CD4-positive, alpha-beta T cell (primary cell): ENCODE measurements around the gene GPC6. TPM values are rescaled to one million over a fixed set of nuclear protein-coding genes. Genes with fewer than 3 reads are reported as not detected.
"Not testable (repeated sequence)": the region's sequence is repeated elsewhere in the genome, so short reads cannot be mapped to it uniquely, and the experiment has no call there.

Source experiments
- ATAC-seq: fragments of 200-7000 bp; cut with Tn5 transposase; one replicate; pipeline ENCODE4 v1.10.0; 2022; ENCODE audit warnings: mild to moderate bottlenecking; ENCODE audit not compliant: poor library complexity
- CTCF ChIA-PET: fragments of 350-600 bp; sonication (Branson Sonifier 250); formaldehyde crosslinking; loops from one replicate; lab custom pipeline; 2021; ENCODE audit warnings: antibody characterized with exemption, inconsistent platforms; lab: Charles Lee
- POLR2A ChIA-PET: fragments of 350-600 bp; sonication (Branson Sonifier 250); formaldehyde crosslinking; loops from one replicate; lab custom pipeline; 2021; ENCODE audit warnings: antibody characterized with exemption, inconsistent platforms; lab: Charles Lee
- DNase-seq, 14 experiments: peaks; one replicate each; pipeline ENCODE4 v3.0.0-alpha.2; 2013 to 2020; ENCODE audit warnings: mixed read lengths in 2 of 14
- H3K27ac ChIP-seq, 2 donors: one replicate each; pipeline versions ENCODE4 v1.5.1 to v1.7.0; 2013; ENCODE audit warnings: low read length in 2 of 2, low read depth in 1 of 2, mild to moderate bottlenecking in 1 of 2
- H3K27me3 ChIP-seq, 2 experiments: 1 replicate in 1 of 2; 2 replicates in 1 of 2; pipeline versions ENCODE4 v1.6.1 to v1.7.0; 2013; ENCODE audit warnings: low read length in 2 of 2, control low read depth in 1 of 2, mild to moderate bottlenecking in 1 of 2, moderate library complexity in 1 of 2; ENCODE audit not compliant: insufficient read depth in 2 of 2, control insufficient read depth in 1 of 2
- H3K36me3 ChIP-seq: one replicate; pipeline ENCODE4 v1.6.1; 2013; ENCODE audit warnings: low read length, control low read depth; ENCODE audit not compliant: insufficient read depth
- H3K4me1 ChIP-seq: one replicate; pipeline ENCODE4 v1.6.1; 2013; ENCODE audit warnings: low read length, control low read depth; ENCODE audit not compliant: insufficient read depth
- H3K4me3 ChIP-seq: one replicate; pipeline ENCODE4 v1.5.1; 2013; ENCODE audit warnings: mild to moderate bottlenecking, low read length, moderate library complexity
- H3K9me3 ChIP-seq, 2 experiments: 1 replicate in 1 of 2; 2 replicates in 1 of 2; pipeline versions ENCODE4 v1.6.1 to v1.7.0; 2013; ENCODE audit warnings: low read length in 2 of 2, mild to moderate bottlenecking in 2 of 2, control low read depth in 1 of 2, moderate library complexity in 1 of 2; ENCODE audit not compliant: control insufficient read depth in 1 of 2, insufficient read depth in 1 of 2
- H3K27ac Mint-ChIP-seq: one replicate; pipeline ENCODE4 v1.8.0; 2020; ENCODE audit warnings: mixed read lengths
- H3K27me3 Mint-ChIP-seq: one replicate; pipeline ENCODE4 v1.8.0; 2021; ENCODE audit warnings: mixed read lengths
- H3K36me3 Mint-ChIP-seq: one replicate; pipeline ENCODE4 v1.8.0; 2021; ENCODE audit warnings: low read depth, mixed read lengths
- H3K4me1 Mint-ChIP-seq: one replicate; pipeline ENCODE4 v1.8.0; 2021; ENCODE audit warnings: low read depth, mixed read lengths
- H3K4me3 Mint-ChIP-seq: one replicate; pipeline ENCODE4 v1.8.0; 2020; ENCODE audit warnings: mild to moderate bottlenecking, mixed read lengths
- H3K9me3 Mint-ChIP-seq: one replicate; pipeline ENCODE4 v1.8.0; 2020; ENCODE audit warnings: mixed read lengths
- intact Hi-C, 2 experiments: fragments of 100-400 bp; cut with DNase I in 1 of 2; cut with micrococcal nuclease in 1 of 2; formaldehyde crosslinking; loops; one replicate each; pipeline versions ENCODE4 v1.15.1 to v1.9.0; 2023 to 2025; cut with DNase I, micrococcal nuclease
- total RNA-seq, 174 experiments: library from RNA in 2 of 174; stranded (reverse) in 2 of 174; gene quantifications; one replicate each; pipeline ENCODE4 v1.2.3 and lab custom pipeline; 2021 to 2026
- TF ChIP-seq, protein P1 (sequence below): fragments of 200-600 bp; IDR thresholded peaks from one replicate; pipeline ENCODE4 v1.8.0; 2022; ENCODE audit warnings: antibody characterized with exemption, mild to moderate bottlenecking

GPC6 gene
- total RNA-seq, 2 experiments from 2014 or later, result not detected

GRCh38 chr13:93316841-93317240 is 90.2 kb downstream of the GPC6 start:
- Histone ChIP-seq H3K4me1 (no peaks in the 10 kb centered on the region), H3K27ac (no peak overlapping the region), H3K36me3 (no peaks in the 10 kb centered on the region), H3K4me3 (no peak overlapping the region), H3K27me3 (no peaks in the 10 kb centered on the region), H3K9me3 (no peaks in the 10 kb centered on the region)
- intact Hi-C loops, result no loop called here
- CTCF ChIA-PET, result no interaction called here
- Mint-ChIP-seq H3K4me3 (no peak overlapping the region), H3K27ac (no peak overlapping the region), H3K36me3 (no peaks in the 10 kb centered on the region), H3K4me1 (no peaks in the 10 kb centered on the region), H3K9me3 (no peaks in the 10 kb centered on the region), H3K27me3 (no peaks in the 10 kb centered on the region)
- POLR2A ChIA-PET, result no interaction called here
- DNase-seq (no peak), ATAC-seq (no peak)
- TF ChIP-seq, protein P1, sequence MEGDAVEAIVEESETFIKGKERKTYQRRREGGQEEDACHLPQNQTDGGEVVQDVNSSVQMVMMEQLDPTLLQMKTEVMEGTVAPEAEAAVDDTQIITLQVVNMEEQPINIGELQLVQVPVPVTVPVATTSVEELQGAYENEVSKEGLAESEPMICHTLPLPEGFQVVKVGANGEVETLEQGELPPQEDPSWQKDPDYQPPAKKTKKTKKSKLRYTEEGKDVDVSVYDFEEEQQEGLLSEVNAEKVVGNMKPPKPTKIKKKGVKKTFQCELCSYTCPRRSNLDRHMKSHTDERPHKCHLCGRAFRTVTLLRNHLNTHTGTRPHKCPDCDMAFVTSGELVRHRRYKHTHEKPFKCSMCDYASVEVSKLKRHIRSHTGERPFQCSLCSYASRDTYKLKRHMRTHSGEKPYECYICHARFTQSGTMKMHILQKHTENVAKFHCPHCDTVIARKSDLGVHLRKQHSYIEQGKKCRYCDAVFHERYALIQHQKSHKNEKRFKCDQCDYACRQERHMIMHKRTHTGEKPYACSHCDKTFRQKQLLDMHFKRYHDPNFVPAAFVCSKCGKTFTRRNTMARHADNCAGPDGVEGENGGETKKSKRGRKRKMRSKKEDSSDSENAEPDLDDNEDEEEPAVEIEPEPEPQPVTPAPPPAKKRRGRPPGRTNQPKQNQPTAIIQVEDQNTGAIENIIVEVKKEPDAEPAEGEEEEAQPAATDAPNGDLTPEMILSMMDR, result no peak

GRCh38 chr13:93318534-93319254 is 92.1 kb downstream of the GPC6 start:
- Mint-ChIP-seq H3K9me3 (no peaks in the 10 kb centered on the region), H3K4me3 (no peak overlapping the region)
- H3K4me3 ChIP-seq, result no peak overlapping the region

DNA sequence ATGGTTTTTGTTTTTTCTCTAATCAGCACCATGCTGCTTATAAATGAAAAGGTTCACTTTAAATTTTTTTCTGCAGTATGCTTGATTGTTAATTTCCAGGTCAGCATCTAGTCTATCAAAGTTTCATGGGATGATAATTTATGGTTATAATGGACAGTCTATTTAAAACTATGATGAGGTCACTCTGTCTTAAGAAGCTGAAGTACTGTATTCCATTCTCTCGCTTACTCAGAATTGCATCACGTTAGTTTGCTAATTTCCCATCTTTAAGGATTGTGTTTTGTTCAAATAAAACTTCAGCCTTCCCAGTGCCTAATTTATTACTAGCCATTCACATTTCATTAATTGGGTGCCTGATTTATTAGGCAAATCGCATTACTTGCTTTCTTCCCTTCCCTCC is 94.3 kb downstream of the GPC6 start:
- Histone ChIP-seq H3K4me3 (no peak overlapping the region), H3K9me3 (no peaks in the 10 kb centered on the region), H3K27me3 (no peaks in the 10 kb centered on the region), H3K4me1 (no peaks in the 10 kb centered on the region), H3K27ac (no peak overlapping the region), H3K36me3 (no peaks in the 10 kb centered on the region)
- no peak for DNase-seq
- Mint-ChIP-seq H3K4me3 (no peak overlapping the region), H3K4me1 (no peaks in the 10 kb centered on the region), H3K27ac (no peak overlapping the region), H3K9me3 (no peaks in the 10 kb centered on the region), H3K36me3 (no peaks in the 10 kb centered on the region), H3K27me3 (no peaks in the 10 kb centered on the region)
- ChIA-PET CTCF (no interaction called here), POLR2A (no interaction called here)
- intact Hi-C loops, result no loop called here
- no peak for ATAC-seq
- TF ChIP-seq, protein P1, result no peak

More at GRCh38 chr13:93318534-93319254, 92.1 kb downstream of the GPC6 start:
- ChIA-PET POLR2A (no interaction called here), CTCF (no interaction called here)
- no peaks in the 10 kb centered on the region for H3K36me3 Mint-ChIP-seq
- Histone ChIP-seq H3K9me3 (no peaks in the 10 kb centered on the region), H3K27me3 (no peaks in the 10 kb centered on the region), H3K27ac (no peak overlapping the region), H3K4me1 (no peaks in the 10 kb centered on the region), H3K36me3 (no peaks in the 10 kb centered on the region)
- DNase-seq (no peak), ATAC-seq (no peak)
- intact Hi-C loops, result no loop called here
- no peaks in the 10 kb centered on the region for H3K4me1 Mint-ChIP-seq
- H3K27ac Mint-ChIP-seq, result no peak overlapping the region
- TF ChIP-seq, protein P1, result no peak
- no peaks in the 10 kb centered on the region for H3K27me3 Mint-ChIP-seq

- H3K27me3 ChIP-seq, DNase-seq, H3K36me3 ChIP-seq, intact Hi-C loops, H3K4me1 Mint-ChIP-seq, H3K27ac Mint-ChIP-seq, H3K4me3 Mint-ChIP-seq, POLR2A ChIA-PET, ATAC-seq, CTCF ChIA-PET, H3K36me3 Mint-ChIP-seq, H3K9me3 Mint-ChIP-seq, H3K4me1 ChIP-seq, H3K9me3 ChIP-seq, H3K4me3 ChIP-seq, H3K27ac ChIP-seq, H3K27me3 Mint-ChIP-seq: not testable (repeated sequence)
Observed at GRCh38 chr13:93323880-93324279, 97.3 kb downstream of the GPC6 start.
